ENCODE measurements around the gene PHKA1. TPM values are rescaled to one million over a fixed set of nuclear protein-coding genes. Genes with fewer than 3 reads are reported as not detected.

Gene PHKA1
- total and polyA plus RNA-seq, 4 donors: 1.1 to 4.0 (median 3.2) TPM

DNA sequence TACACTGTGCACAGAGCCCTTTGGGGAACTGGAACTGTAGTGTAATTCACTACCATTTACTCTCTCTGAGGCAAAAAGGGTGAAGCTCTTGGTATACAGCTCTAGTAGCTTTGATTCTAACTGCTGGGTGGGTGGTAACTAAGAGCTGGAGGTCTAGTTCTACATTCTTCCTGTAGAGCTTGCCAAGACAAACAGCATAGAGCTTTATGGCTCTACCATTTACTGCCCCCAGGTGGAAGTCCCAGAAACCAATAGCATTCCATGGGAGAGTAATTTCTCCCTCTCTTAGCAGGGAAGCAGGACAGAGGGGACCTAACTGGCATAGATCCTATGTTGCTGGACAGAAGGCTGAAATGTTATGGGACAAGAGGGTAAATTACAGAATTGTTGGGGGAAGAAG lies 168.1 kb downstream of the PHKA1 start:
- no peak for ATAC-seq (ENCODE audit: insufficient read depth, low FRiP score)
- no peaks in the 10 kb centered on the region for H3K9me3 ChIP-seq (ENCODE audit: control insufficient read depth in 4 of 4, insufficient read depth in 3 of 4, low read length in 3 of 4)
- H3K27ac ChIP-seq (ENCODE audit: low read depth in 1 of 2, low read length in 1 of 2): no peak overlapping the region
- peaks cover 0 to 2% (median 0%) of the 10 kb centered on the region in 4 donors for H3K36me3 ChIP-seq (ENCODE audit: control insufficient read depth in 4 of 4, insufficient read depth in 4 of 4, low read length in 4 of 4)
- no peak for TF ChIP-seq CTCF (IDR thresholded peaks at IDR 0.05; ENCODE audit: control extremely low read depth, extremely low read depth)
- peaks cover 0 to 11% (median 9%) of the 10 kb centered on the region in 3 donors for H3K27me3 ChIP-seq (ENCODE audit: control insufficient read depth in 3 of 3, insufficient read depth in 3 of 3, low read length in 2 of 3)
- peaks cover 0 to 3% (median 0%) of the 10 kb centered on the region in 5 donors for H3K4me1 ChIP-seq (ENCODE audit: control insufficient read depth in 5 of 5, insufficient read depth in 5 of 5, low read length in 5 of 5)
- H3K9ac ChIP-seq (ENCODE audit: insufficient read depth in 1 of 2, low read length in 2 of 2): no peak overlapping the region
- DNase-seq: peak in 2 of 3 donors; percentile 5 to 15
- H3K4me3 ChIP-seq: no peak overlapping the region

GRCh38 chrX:72540318-72540717 lies 173.8 kb downstream of the PHKA1 start:
- ATAC-seq (ENCODE audit: insufficient read depth, low FRiP score): peak; percentile 31
- WGBS, 2 donors: 26 to 28% methylated on average over 5 of the region's 5 CpGs
- TF ChIP-seq CTCF (IDR thresholded peaks at IDR 0.05; ENCODE audit: control extremely low read depth, extremely low read depth): no peak

DNA sequence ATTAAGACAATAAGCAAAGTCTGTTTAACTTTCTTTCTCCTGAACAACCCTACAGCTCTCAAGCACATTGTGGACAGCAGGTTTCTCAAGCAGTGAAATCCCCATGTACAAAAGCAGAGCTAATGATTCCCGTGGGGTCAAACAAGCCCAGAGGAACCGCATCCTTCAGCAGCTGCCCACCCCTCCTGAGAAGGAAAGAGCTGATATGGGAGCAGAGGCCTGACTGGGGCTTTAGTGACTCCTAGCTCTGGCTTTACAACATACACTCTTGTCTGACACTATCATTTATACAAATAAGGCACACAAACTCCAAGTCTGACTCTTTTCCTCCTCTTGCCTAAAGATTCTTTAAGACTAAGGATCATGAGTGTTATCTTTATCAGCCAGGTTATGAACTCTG lies 174.3 kb downstream of the PHKA1 start:
- Histone ChIP-seq H3K4me3 (no peak overlapping the region), H3K9ac (ENCODE audit: insufficient read depth in 1 of 2, low read length in 2 of 2) (peak overlapping the region in 1 of 2 donors; percentile 28), H3K36me3 (ENCODE audit: control insufficient read depth in 4 of 4, insufficient read depth in 4 of 4, low read length in 4 of 4) (peaks cover 0 to 2% (median 0%) of the 10 kb centered on the region in 4 donors), H3K27me3 (ENCODE audit: control insufficient read depth in 3 of 3, insufficient read depth in 3 of 3, low read length in 2 of 3) (peaks cover 0 to 11% (median 7%) of the 10 kb centered on the region in 3 donors), H3K4me1 (ENCODE audit: control insufficient read depth in 5 of 5, insufficient read depth in 5 of 5, low read length in 5 of 5) (no peaks in the 10 kb centered on the region), H3K27ac (ENCODE audit: low read depth in 1 of 2, low read length in 1 of 2) (no peak overlapping the region), H3K9me3 (ENCODE audit: control insufficient read depth in 4 of 4, insufficient read depth in 3 of 4, low read length in 3 of 4) (no peaks in the 10 kb centered on the region)
- no peak for ATAC-seq (ENCODE audit: insufficient read depth, low FRiP score)
- 67 to 95% methylated on average over 2 of the region's 2 CpGs for WGBS, 2 donors
- no peak for TF ChIP-seq CTCF (IDR thresholded peaks at IDR 0.05; ENCODE audit: control extremely low read depth, extremely low read depth)
- peak in 1 of 3 donors; percentile 3 for DNase-seq

More at GRCh38 chrX:72540318-72540717, 173.8 kb downstream of the PHKA1 start:
- peaks cover 0 to 2% (median 0%) of the 10 kb centered on the region in 4 donors for H3K36me3 ChIP-seq (ENCODE audit: control insufficient read depth in 4 of 4, insufficient read depth in 4 of 4, low read length in 4 of 4)
- H3K27me3 ChIP-seq (ENCODE audit: control insufficient read depth in 3 of 3, insufficient read depth in 3 of 3, low read length in 2 of 3): peaks cover 0 to 11% (median 8%) of the 10 kb centered on the region in 3 donors
- H3K9me3 ChIP-seq (ENCODE audit: control insufficient read depth in 4 of 4, insufficient read depth in 3 of 4, low read length in 3 of 4): no peaks in the 10 kb centered on the region
- peak in 2 of 3 donors; percentile 39 to 60 for DNase-seq
- no peak overlapping the region for H3K4me3 ChIP-seq
- peak overlapping the region in 1 of 2 donors; percentile 28 for H3K9ac ChIP-seq (ENCODE audit: insufficient read depth in 1 of 2, low read length in 2 of 2)
- no peaks in the 10 kb centered on the region for H3K4me1 ChIP-seq (ENCODE audit: control insufficient read depth in 5 of 5, insufficient read depth in 5 of 5, low read length in 5 of 5)
- no peak overlapping the region for H3K27ac ChIP-seq (ENCODE audit: low read depth in 1 of 2, low read length in 1 of 2)

GRCh38 chrX:72536542-72536941 lies 177.6 kb downstream of the PHKA1 start:
- Histone ChIP-seq H3K4me3 (no peak overlapping the region), H3K9me3 (ENCODE audit: control insufficient read depth in 4 of 4, insufficient read depth in 3 of 4, low read length in 3 of 4) (no peaks in the 10 kb centered on the region), H3K36me3 (ENCODE audit: control insufficient read depth in 4 of 4, insufficient read depth in 4 of 4, low read length in 4 of 4) (peaks cover 0 to under 1% (median 0%) of the 10 kb centered on the region in 4 donors), H3K4me1 (ENCODE audit: control insufficient read depth in 5 of 5, insufficient read depth in 5 of 5, low read length in 5 of 5) (no peaks in the 10 kb centered on the region), H3K27ac (ENCODE audit: low read depth in 1 of 2, low read length in 1 of 2) (peak overlapping the region in 1 of 2 donors; percentile 33), H3K27me3 (ENCODE audit: control insufficient read depth in 3 of 3, insufficient read depth in 3 of 3, low read length in 2 of 3) (peaks cover 0 to 11% (median 1%) of the 10 kb centered on the region in 3 donors), H3K9ac (ENCODE audit: insufficient read depth in 1 of 2, low read length in 2 of 2) (no peak overlapping the region)
- TF ChIP-seq CTCF (IDR thresholded peaks at IDR 0.05; ENCODE audit: control extremely low read depth, extremely low read depth): no peak
- ATAC-seq (ENCODE audit: insufficient read depth, low FRiP score) (no peak), DNase-seq (no peak)
- 67 to 87% methylated on average over 1 of the region's 1 CpG for WGBS, 2 donors

All from lung (tissue), 12 donors.